SK-N-MC (cell line): Measurements from ENCODE around the gene SIRPB1.

Source experiments
- EZH2 ChIP-seq: fragments of 200-600 bp; sonication (generic); IDR thresholded peaks from one replicate; pipeline ENCODE4 v1.6.1; 2017; ENCODE audit warnings: antibody characterized with exemption
- FOXP2 ChIP-seq: optimal IDR thresholded peaks from 2 replicates; pipeline ENCODE3; 2011; ENCODE audit warnings: mild to moderate bottlenecking, moderate library complexity; ENCODE audit not compliant: insufficient read depth; ENCODE audit errors: extremely low read length, control extremely low read depth
- POLR2AphosphoS5 ChIP-seq: IDR thresholded peaks from 2 replicates; pipeline ENCODE4 v1.6.1; 2012; ENCODE audit warnings: mild to moderate bottlenecking, low read depth, low read length, borderline replicate concordance

DNA sequence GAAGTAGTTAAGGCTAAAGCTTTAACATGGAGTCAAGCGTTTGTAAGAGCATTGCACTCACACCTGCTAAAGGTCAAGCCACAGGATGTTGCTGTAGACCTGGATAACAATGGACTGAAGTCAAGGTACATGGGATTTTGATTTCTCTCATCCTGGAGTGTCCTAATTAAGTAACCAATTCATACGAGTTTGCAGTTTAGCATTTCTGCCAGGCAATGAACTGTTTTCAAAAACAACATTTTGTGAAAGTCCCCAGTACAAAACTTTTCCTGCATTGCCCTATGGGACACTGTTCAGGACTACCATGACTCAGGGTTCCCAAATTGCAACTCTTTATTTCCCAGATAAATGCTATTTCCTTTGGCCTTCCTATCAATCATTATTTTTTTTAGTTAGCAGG is 17.4 kb upstream of the SIRPB1 start:
- TF ChIP-seq EZH2 (no peak), POLR2AphosphoS5 (no peak), FOXP2 (no peak)
